ENCODE results near the gene NDRG2.
"Not testable (repeated sequence)": the region's sequence is repeated elsewhere in the genome, so short reads cannot be mapped to it uniquely, and the experiment has no call there.

The NDRG2 gene

GRCh38 chr14:20988717-20989470 lies 36.0 kb downstream of the NDRG2 start:
- no peak for TF ChIP-seq CTCF (IDR thresholded peaks at IDR 0.05; ENCODE audit: low read depth, low read length)
- TF ChIP-seq POLR2A (IDR thresholded peaks at IDR 0.05; ENCODE audit: extremely low read depth, insufficient read length), result no peak
- TF ChIP-seq MAX (IDR thresholded peaks at IDR 0.05; ENCODE audit: low read depth, low read length), result no peak
- no peak for TF ChIP-seq MYC (IDR thresholded peaks at IDR 0.05; ENCODE audit: low read depth, low read length)

GRCh38 chr14:20986811-20987210 lies 38.0 kb downstream of the NDRG2 start:
- H3K4me3 ChIP-seq (ENCODE audit: low read depth, low read length), result no peak overlapping the region
- no peak for TF ChIP-seq CTCF (IDR thresholded peaks at IDR 0.05; ENCODE audit: low read depth, low read length)
- no peak for TF ChIP-seq MYC (IDR thresholded peaks at IDR 0.05; ENCODE audit: low read depth, low read length)
- no peak for TF ChIP-seq POLR2A (IDR thresholded peaks at IDR 0.05; ENCODE audit: extremely low read depth, insufficient read length)
- no peak for TF ChIP-seq MAX (IDR thresholded peaks at IDR 0.05; ENCODE audit: low read depth, low read length)
- DNase-seq (ENCODE audit: low read depth), result peak; percentile 62

More at GRCh38 chr14:20988717-20989470, 36.0 kb downstream of the NDRG2 start:
- peak overlapping the region; percentile 59 for H3K4me3 ChIP-seq (ENCODE audit: low read depth, low read length)
- DNase-seq (ENCODE audit: low read depth), result no peak

GRCh38 chr14:20985650-20986049 lies 39.2 kb downstream of the NDRG2 start:
- peak; percentile 20 for DNase-seq (ENCODE audit: low read depth)
- not testable (repeated sequence) for H3K4me3 ChIP-seq (ENCODE audit: low read depth, low read length)

GRCh38 chr14:20982646-20983369 lies 42.1 kb downstream of the NDRG2 start:
- TF ChIP-seq MYC (IDR thresholded peaks at IDR 0.05; ENCODE audit: low read depth, low read length) (no peak), MAX (IDR thresholded peaks at IDR 0.05; ENCODE audit: low read depth, low read length) (no peak), CTCF (IDR thresholded peaks at IDR 0.05; ENCODE audit: low read depth, low read length) (no peak), POLR2A (IDR thresholded peaks at IDR 0.05; ENCODE audit: extremely low read depth, insufficient read length) (no peak)
- H3K4me3 ChIP-seq (ENCODE audit: low read depth, low read length), result no peak overlapping the region
- DNase-seq (ENCODE audit: low read depth), result no peak

GRCh38 chr14:20980906-20981305 lies 44.0 kb downstream of the NDRG2 start:
- no peak for DNase-seq (ENCODE audit: low read depth)
- TF ChIP-seq MAX (IDR thresholded peaks at IDR 0.05; ENCODE audit: low read depth, low read length) (no peak), MYC (IDR thresholded peaks at IDR 0.05; ENCODE audit: low read depth, low read length) (no peak), POLR2A (IDR thresholded peaks at IDR 0.05; ENCODE audit: extremely low read depth, insufficient read length) (no peak), CTCF (IDR thresholded peaks at IDR 0.05; ENCODE audit: low read depth, low read length) (no peak)

GRCh38 chr14:20978687-20979086 lies 46.2 kb downstream of the NDRG2 start:
- H3K4me3 ChIP-seq (ENCODE audit: low read depth, low read length), result no peak overlapping the region
- no peak for DNase-seq (ENCODE audit: low read depth)
- TF ChIP-seq POLR2A (IDR thresholded peaks at IDR 0.05; ENCODE audit: extremely low read depth, insufficient read length) (no peak), MAX (IDR thresholded peaks at IDR 0.05; ENCODE audit: low read depth, low read length) (no peak), MYC (IDR thresholded peaks at IDR 0.05; ENCODE audit: low read depth, low read length) (no peak), CTCF (IDR thresholded peaks at IDR 0.05; ENCODE audit: low read depth, low read length) (no peak)

More at GRCh38 chr14:20980906-20981305, 44.0 kb downstream of the NDRG2 start:
- no peak overlapping the region for H3K4me3 ChIP-seq (ENCODE audit: low read depth, low read length)
